GM06990 (cell line): ENCODE results near the gene CCDC197.

Experiments used
- DNase-seq: peaks from one replicate; pipeline ENCODE4 v3.0.0-alpha.2; 2011; ENCODE audit not compliant: insufficient read length; ENCODE audit errors: extremely low read depth
- H3K27me3 ChIP-seq: replicated peaks from 2 replicates; pipeline ENCODE4 v1.6.0; 2011; ENCODE audit warnings: low read length; ENCODE audit not compliant: control insufficient read depth, insufficient read depth
- H3K36me3 ChIP-seq: 2 replicates; pipeline ENCODE4 v1.5.1; 2011; ENCODE audit warnings: low read length; ENCODE audit not compliant: control insufficient read depth, insufficient read depth
- H3K4me3 ChIP-seq: replicated peaks from 2 replicates; pipeline ENCODE4 v1.5.1; 2011; ENCODE audit warnings: low read depth, mild to moderate bottlenecking, control low read depth, low read length
- TF ChIP-seq, protein P1 (sequence below): IDR thresholded peaks from 2 replicates; pipeline ENCODE4 v1.5.1; 2011; ENCODE audit warnings: low read length, control low read depth, mild to moderate bottlenecking, inconsistent platforms; ENCODE audit not compliant: insufficient read depth, poor library complexity, severe bottlenecking

The CCDC197 gene

DNA sequence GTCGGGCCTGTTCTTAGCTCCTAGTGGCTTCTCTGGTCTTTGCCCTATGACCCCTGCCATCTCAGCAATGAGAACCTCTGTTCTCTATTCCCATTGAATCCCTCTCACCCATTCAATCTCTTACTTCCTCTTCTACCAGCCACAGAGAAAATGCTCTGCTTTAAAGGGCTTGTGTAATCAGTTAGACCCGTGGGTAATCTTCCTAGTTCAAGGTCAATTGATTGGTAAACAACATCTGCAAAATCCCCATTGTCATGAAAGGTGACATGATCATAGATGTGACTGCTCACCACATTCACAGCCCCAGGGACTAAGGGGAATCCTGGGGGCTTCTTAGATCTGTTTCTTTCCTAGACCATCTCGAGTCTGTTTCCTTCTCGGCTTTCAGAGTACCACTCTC lies 7.2 kb upstream of the CCDC197 start:
- Histone ChIP-seq H3K27me3 (no peaks in the 10 kb centered on the region), H3K4me3 (no peak overlapping the region), H3K36me3 (no peaks in the 10 kb centered on the region)
- TF ChIP-seq, protein P1, sequence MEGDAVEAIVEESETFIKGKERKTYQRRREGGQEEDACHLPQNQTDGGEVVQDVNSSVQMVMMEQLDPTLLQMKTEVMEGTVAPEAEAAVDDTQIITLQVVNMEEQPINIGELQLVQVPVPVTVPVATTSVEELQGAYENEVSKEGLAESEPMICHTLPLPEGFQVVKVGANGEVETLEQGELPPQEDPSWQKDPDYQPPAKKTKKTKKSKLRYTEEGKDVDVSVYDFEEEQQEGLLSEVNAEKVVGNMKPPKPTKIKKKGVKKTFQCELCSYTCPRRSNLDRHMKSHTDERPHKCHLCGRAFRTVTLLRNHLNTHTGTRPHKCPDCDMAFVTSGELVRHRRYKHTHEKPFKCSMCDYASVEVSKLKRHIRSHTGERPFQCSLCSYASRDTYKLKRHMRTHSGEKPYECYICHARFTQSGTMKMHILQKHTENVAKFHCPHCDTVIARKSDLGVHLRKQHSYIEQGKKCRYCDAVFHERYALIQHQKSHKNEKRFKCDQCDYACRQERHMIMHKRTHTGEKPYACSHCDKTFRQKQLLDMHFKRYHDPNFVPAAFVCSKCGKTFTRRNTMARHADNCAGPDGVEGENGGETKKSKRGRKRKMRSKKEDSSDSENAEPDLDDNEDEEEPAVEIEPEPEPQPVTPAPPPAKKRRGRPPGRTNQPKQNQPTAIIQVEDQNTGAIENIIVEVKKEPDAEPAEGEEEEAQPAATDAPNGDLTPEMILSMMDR, result no peak
- no peak for DNase-seq

DNA sequence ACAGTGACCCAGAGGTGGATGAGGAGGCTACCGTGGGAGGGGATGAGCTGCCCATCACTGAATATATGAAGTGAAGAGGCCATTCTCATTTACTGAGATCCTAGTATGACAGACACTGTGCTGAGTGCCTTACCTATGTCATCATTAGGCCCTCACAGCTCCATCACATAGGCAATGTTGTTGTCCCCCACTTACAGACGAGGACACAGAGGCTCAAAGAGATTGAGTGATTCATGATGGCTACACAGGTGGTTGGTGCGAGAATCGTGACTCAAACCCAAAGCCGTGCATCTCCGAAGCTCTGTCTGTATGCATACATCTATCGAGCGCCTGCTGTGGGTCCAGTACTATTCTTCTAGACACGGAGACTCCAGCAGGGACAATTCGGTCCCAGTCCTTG lies 5.9 kb upstream of the CCDC197 start:
- TF ChIP-seq, protein P1, result no peak
- no peak overlapping the region for H3K4me3 ChIP-seq

DNA sequence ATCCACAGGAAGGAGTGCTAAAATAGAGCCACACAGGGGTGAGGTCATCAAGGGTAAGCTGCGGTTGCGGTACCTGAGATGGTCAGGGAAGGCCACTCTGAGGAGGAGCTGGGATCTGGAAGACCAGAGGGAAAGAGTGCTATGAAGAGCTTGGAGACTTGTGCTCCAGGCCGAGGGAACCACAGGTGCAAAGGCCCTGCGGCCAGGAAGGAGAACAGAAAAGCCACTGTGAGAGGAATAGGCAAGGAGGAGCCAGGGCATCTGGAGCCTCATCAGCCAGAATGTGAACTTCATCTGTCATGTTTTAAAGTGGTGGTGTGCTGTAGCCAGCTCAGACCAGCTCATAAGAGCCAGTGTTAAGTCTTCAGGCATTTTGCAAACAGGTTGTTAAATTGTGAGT lies 5.5 kb upstream of the CCDC197 start:
- Histone ChIP-seq H3K36me3 (no peaks in the 10 kb centered on the region), H3K27me3 (no peaks in the 10 kb centered on the region), H3K4me3 (no peak overlapping the region)
- no peak for DNase-seq
- TF ChIP-seq, protein P1, result no peak

More for the DNA sequence above, 5.9 kb upstream of the CCDC197 start:
- H3K27me3 ChIP-seq, result no peaks in the 10 kb centered on the region
- DNase-seq, result no peak
- no peaks in the 10 kb centered on the region for H3K36me3 ChIP-seq

DNA sequence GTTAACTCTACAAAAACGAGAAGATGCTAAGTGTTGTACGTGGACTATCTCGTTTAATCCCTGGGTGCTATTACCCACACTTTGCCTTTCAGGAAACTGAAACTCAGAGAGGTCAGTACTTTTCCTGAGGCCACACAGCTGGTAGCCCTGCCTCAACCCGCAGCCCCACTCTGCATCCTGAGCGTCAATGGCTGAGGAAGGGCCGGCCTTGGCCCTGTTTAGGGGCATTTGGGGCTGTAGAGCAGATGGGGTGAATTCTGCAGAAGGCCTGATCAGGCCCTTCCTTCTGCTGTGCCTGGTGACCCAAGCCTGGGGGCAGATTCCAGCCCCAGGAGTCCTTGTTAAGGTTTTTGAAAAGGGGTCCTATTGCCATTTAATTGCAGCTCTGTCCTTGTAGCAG lies 3.7 kb upstream of the CCDC197 start:
- H3K4me3 ChIP-seq, result no peak overlapping the region
- TF ChIP-seq, protein P1, result no peak
- DNase-seq, result no peak

DNA sequence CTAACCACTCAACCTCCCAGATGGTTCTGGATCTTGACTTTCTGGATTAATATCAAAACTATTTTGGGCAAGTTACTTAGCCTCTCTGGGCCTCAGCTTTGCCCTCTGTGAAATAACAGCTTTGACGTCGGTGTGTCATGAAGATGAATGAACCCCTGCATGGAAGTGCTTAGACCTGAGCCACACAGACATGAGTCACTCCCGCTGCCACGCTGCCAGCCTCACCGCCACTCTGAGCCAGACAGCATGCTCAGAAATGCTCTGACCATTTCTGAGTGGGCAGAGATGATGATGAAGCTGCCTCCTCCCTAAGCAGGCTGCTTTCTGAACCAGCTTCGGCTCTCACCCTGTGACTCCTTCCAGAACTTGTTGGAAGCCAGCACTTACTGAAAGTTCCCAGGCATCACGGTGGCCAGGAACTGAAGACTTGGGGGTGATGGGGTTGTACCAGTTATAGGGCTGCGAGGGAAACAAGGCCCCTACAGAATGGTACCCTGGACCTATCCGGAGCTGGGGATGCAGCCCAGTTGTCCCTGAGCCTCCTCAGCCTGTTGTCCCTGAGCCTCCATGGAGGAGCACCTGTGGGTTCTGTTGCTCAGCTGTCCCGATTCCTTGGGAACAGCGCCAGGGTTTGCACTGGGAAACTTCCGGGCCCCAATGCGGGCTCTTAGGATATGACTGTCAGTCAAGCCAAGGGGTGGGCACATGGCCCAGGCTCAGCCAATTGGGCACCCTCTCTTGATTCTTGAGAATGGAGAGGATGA lies 2.0 kb upstream of the CCDC197 start:
- H3K27me3 ChIP-seq, result no peaks in the 10 kb centered on the region
- no peak for DNase-seq
- TF ChIP-seq, protein P1, result no peak
- no peak overlapping the region for H3K4me3 ChIP-seq
- H3K36me3 ChIP-seq, result no peaks in the 10 kb centered on the region

More for the DNA sequence above, 3.7 kb upstream of the CCDC197 start:
- Histone ChIP-seq H3K36me3 (no peaks in the 10 kb centered on the region), H3K27me3 (no peaks in the 10 kb centered on the region)

DNA sequence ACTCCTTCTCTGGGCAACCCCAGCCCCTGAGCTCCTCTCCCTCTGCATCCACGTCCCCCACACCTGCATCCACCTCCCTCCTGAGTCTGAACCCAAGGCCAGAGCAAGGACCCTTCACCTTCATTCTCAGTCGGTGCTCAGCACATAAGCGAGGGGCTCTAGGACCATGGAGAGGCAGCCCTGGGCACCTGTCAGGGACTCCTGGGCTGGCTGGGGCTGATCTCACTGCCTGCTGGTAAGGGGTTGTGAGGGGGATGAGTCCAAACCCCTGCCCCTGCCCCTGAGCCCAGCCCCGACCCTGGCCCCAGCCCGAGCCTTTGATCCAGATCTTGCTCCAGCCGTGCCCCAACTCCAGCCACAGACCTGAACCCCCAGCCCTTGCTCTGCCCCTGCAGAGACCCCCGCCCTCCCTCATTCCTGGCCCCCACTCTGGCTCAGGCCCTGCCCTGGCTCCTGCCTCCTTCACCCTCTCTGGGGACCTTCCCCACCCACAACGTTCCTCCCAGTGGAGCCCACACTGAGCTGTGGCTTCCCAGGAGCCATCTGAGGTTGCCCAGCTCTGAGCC lies 888 bp upstream of the CCDC197 start:
- Histone ChIP-seq H3K27me3 (no peaks in the 10 kb centered on the region), H3K36me3 (no peaks in the 10 kb centered on the region), H3K4me3 (no peak overlapping the region)
- TF ChIP-seq, protein P1, result no peak
- DNase-seq, result no peak
